ENCODE measurements around the gene ABCA3.

DNA sequence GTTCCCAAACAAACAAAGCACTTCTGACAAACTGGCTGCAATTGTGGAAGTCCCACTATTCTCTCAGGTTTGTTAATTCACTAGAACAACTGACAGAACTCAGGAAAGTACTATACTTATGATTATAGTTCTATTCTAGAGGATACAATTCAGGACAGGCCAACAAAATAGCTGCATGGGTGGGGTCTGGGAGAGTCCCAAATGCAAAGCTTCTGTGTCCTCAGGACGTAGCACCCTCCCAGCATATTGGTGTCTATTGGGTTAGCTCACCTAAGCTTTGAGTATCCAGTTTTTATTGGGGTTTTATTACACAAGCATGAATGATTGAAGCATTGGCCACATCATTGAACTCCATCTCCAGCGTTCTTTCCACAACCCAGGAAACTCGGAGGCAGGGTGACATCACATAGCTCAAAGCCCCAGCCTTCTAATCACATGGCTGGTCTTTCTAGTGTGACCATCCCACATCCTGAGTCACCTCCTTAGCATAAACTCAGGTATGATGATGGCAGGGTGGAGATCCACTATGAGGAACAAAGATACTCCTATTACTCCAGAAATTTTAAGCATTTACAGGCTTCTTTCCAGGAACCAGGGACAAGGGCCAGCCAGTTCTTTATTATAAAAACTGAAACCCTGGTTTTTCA is 44.8 kb upstream of the ABCA3 start:
- TF ChIP-seq EP300 (IDR thresholded peaks at IDR 0.05) (no peak), POLR2AphosphoS5 (IDR thresholded peaks at IDR 0.05) (no peak)

Measured in suprapubic skin (tissue), 4 donors.